Activated gamma-delta T cell treated with Interleukin-2 at 50 U/mL for 16 hours (primary cell): ENCODE data around the gene STARD4.

Experiments used
- DNase-seq: peaks from one replicate; pipeline ENCODE4 v3.0.0-alpha.2; 2020

The STARD4 gene

GRCh38 chr5:111512375-111513130 is at the start of gene STARD4:
TSS of gene STARD4 (minus strand) at chr5:111512535. CDS start at chr5:111507433, 5,102 bp downstream.
- DNase-seq: peak; percentile 94

GRCh38 chr5:111559680-111560079 is 47.3 kb upstream of the STARD4 start:
- DNase-seq: no peak

GRCh38 chr5:111557686-111558085 is 45.4 kb upstream of the STARD4 start:
- no peak for DNase-seq

GRCh38 chr5:111557111-111557510 is 44.8 kb upstream of the STARD4 start:
- no peak for DNase-seq

- no peak for DNase-seq
Measured at GRCh38 chr5:111556501-111556900, 44.2 kb upstream of the STARD4 start.

GRCh38 chr5:111555760-111556159 is 43.4 kb upstream of the STARD4 start:
- no peak for DNase-seq

GRCh38 chr5:111553868-111554267 is 41.5 kb upstream of the STARD4 start:
- no peak for DNase-seq

GRCh38 chr5:111552896-111553295 is 40.6 kb upstream of the STARD4 start:
- no peak for DNase-seq

- DNase-seq: no peak
Measured at GRCh38 chr5:111552492-111552891, 40.2 kb upstream of the STARD4 start.

- DNase-seq: no peak
Measured at GRCh38 chr5:111551569-111552275, 39.4 kb upstream of the STARD4 start.

GRCh38 chr5:111551161-111551560 is 38.8 kb upstream of the STARD4 start:
- no peak for DNase-seq

- peak; percentile 75 for DNase-seq
Measured at GRCh38 chr5:111550282-111551020, 38.1 kb upstream of the STARD4 start.

- DNase-seq: no peak
Measured at GRCh38 chr5:111548992-111549649, 36.8 kb upstream of the STARD4 start.

- no peak for DNase-seq
Measured at GRCh38 chr5:111548348-111548950, 36.1 kb upstream of the STARD4 start.

GRCh38 chr5:111545031-111545430 is 32.7 kb upstream of the STARD4 start:
- DNase-seq: no peak

GRCh38 chr5:111537141-111538024 is 25.0 kb upstream of the STARD4 start:
- no peak for DNase-seq

- no peak for DNase-seq
Measured at GRCh38 chr5:111535879-111536549, 23.7 kb upstream of the STARD4 start.

- DNase-seq: no peak
Measured at GRCh38 chr5:111532886-111533582, 20.7 kb upstream of the STARD4 start.

- DNase-seq: peak; percentile 77
Measured at GRCh38 chr5:111530298-111530740, 18.0 kb upstream of the STARD4 start.

GRCh38 chr5:111528056-111528455 is 15.7 kb upstream of the STARD4 start:
- DNase-seq: no peak
